H1 (cell line): ENCODE results near the gene STXBP2. TPM values are rescaled to one million over a fixed set of nuclear protein-coding genes. Genes with fewer than 3 reads are reported as not detected.

Source experiments
- EGR1 ChIP-seq: IDR thresholded peaks from 2 replicates; pipeline ENCODE4 v1.6.1; 2011; ENCODE audit warnings: low read depth, low read length, borderline replicate concordance
- polyA plus RNA-seq, 7 experiments: library from polyadenylated mRNA; depleted of rRNA in 3 of 7; stranded (reverse) in 5 of 7; unstranded in 2 of 7; fragments of >200 nt in 5 of 7; fragments of 200-250 nt in 2 of 7; gene quantifications; 1 replicate in 5 of 7; 2 replicates in 1 of 7; 4 replicates in 1 of 7; pipeline versions ENCODE4 v1.2.1 to v1.2.3, GENCODE V29; 2011 to 2013; ENCODE audit warnings: missing spikeins in 2 of 7, mixed read lengths in 2 of 7
- total RNA-seq: library from RNA; stranded (reverse); fragmentation: NEBNext Ultra II Directional; extraction: Animal tissue kit (Norgen Biotek cat#: 25700); gene quantifications from 2 replicates; pipeline ENCODE4 v1.2.1, GENCODE V29; 2021
- TF ChIP-seq, protein P1 (sequence below): fragments of 300-600 bp; sonication (generic); IDR thresholded peaks from 2 replicates; pipeline ENCODE4 v1.7.1; 2012; ENCODE audit warnings: low read length, moderate library complexity, mild to moderate bottlenecking, inconsistent platforms; ENCODE audit not compliant: insufficient replicate concordance

The STXBP2 gene
- total and polyA plus RNA-seq, 2 of the 8 experiments (the other 6 are each of a cell fraction or from before 2014, with no cell fraction given) = 52.9 to 53.8 TPM

DNA sequence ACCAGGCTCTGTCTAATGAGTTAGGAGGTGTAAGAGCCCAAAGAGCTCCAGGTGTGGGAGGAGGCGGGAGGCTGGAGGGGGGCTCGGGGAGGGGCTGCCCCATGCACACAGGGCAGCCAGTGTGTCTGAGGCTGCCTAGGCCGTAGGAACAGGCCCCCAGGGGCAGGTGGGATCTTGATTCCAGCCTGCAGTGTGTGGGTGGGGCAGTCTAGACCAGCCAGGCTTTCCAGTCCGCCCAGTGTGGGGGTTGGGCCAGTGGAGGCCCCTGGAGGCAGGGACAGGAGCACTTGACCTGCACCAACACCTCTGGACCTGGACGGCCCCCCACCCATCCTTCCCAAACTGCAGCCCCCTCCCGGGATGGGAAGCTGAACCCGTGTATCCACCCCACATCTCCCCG lies 46.7 kb upstream of the STXBP2 start (continued):
- TF ChIP-seq, protein P1, sequence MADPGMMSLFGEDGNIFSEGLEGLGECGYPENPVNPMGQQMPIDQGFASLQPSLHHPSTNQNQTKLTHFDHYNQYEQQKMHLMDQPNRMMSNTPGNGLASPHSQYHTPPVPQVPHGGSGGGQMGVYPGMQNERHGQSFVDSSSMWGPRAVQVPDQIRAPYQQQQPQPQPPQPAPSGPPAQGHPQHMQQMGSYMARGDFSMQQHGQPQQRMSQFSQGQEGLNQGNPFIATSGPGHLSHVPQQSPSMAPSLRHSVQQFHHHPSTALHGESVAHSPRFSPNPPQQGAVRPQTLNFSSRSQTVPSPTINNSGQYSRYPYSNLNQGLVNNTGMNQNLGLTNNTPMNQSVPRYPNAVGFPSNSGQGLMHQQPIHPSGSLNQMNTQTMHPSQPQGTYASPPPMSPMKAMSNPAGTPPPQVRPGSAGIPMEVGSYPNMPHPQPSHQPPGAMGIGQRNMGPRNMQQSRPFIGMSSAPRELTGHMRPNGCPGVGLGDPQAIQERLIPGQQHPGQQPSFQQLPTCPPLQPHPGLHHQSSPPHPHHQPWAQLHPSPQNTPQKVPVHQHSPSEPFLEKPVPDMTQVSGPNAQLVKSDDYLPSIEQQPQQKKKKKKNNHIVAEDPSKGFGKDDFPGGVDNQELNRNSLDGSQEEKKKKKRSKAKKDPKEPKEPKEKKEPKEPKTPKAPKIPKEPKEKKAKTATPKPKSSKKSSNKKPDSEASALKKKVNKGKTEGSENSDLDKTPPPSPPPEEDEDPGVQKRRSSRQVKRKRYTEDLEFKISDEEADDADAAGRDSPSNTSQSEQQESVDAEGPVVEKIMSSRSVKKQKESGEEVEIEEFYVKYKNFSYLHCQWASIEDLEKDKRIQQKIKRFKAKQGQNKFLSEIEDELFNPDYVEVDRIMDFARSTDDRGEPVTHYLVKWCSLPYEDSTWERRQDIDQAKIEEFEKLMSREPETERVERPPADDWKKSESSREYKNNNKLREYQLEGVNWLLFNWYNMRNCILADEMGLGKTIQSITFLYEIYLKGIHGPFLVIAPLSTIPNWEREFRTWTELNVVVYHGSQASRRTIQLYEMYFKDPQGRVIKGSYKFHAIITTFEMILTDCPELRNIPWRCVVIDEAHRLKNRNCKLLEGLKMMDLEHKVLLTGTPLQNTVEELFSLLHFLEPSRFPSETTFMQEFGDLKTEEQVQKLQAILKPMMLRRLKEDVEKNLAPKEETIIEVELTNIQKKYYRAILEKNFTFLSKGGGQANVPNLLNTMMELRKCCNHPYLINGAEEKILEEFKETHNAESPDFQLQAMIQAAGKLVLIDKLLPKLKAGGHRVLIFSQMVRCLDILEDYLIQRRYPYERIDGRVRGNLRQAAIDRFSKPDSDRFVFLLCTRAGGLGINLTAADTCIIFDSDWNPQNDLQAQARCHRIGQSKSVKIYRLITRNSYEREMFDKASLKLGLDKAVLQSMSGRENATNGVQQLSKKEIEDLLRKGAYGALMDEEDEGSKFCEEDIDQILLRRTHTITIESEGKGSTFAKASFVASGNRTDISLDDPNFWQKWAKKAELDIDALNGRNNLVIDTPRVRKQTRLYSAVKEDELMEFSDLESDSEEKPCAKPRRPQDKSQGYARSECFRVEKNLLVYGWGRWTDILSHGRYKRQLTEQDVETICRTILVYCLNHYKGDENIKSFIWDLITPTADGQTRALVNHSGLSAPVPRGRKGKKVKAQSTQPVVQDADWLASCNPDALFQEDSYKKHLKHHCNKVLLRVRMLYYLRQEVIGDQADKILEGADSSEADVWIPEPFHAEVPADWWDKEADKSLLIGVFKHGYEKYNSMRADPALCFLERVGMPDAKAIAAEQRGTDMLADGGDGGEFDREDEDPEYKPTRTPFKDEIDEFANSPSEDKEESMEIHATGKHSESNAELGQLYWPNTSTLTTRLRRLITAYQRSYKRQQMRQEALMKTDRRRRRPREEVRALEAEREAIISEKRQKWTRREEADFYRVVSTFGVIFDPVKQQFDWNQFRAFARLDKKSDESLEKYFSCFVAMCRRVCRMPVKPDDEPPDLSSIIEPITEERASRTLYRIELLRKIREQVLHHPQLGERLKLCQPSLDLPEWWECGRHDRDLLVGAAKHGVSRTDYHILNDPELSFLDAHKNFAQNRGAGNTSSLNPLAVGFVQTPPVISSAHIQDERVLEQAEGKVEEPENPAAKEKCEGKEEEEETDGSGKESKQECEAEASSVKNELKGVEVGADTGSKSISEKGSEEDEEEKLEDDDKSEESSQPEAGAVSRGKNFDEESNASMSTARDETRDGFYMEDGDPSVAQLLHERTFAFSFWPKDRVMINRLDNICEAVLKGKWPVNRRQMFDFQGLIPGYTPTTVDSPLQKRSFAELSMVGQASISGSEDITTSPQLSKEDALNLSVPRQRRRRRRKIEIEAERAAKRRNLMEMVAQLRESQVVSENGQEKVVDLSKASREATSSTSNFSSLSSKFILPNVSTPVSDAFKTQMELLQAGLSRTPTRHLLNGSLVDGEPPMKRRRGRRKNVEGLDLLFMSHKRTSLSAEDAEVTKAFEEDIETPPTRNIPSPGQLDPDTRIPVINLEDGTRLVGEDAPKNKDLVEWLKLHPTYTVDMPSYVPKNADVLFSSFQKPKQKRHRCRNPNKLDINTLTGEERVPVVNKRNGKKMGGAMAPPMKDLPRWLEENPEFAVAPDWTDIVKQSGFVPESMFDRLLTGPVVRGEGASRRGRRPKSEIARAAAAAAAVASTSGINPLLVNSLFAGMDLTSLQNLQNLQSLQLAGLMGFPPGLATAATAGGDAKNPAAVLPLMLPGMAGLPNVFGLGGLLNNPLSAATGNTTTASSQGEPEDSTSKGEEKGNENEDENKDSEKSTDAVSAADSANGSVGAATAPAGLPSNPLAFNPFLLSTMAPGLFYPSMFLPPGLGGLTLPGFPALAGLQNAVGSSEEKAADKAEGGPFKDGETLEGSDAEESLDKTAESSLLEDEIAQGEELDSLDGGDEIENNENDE = no peak
- peak; percentile 22; the same call in 1 of the 2 replicates for TF ChIP-seq EGR1
